H1 (cell line): Measurements from ENCODE around the gene HK1. TPM values are rescaled to one million over a fixed set of nuclear protein-coding genes. Genes with fewer than 3 reads are reported as not detected.

Experiments used
- CHD1 ChIP-seq: IDR thresholded peaks from 2 replicates; pipeline ENCODE4 v1.6.1; 2012; ENCODE audit warnings: low read depth, low read length, improper control_type of control experiment
- KDM4A ChIP-seq: IDR thresholded peaks from one replicate; pipeline ENCODE4 v1.7.1; 2012; ENCODE audit warnings: low read depth, mild to moderate bottlenecking, moderate library complexity, low read length, inconsistent platforms; ENCODE audit not compliant: severe bottlenecking
- polyA plus RNA-seq, 7 experiments: library from polyadenylated mRNA; depleted of rRNA in 3 of 7; stranded (reverse) in 5 of 7; unstranded in 2 of 7; fragments of >200 nt in 5 of 7; fragments of 200-250 nt in 2 of 7; gene quantifications; 1 replicate in 5 of 7; 2 replicates in 1 of 7; 4 replicates in 1 of 7; pipeline versions ENCODE4 v1.2.1 to v1.2.3, GENCODE V29; 2011 to 2013; ENCODE audit warnings: missing spikeins in 2 of 7, mixed read lengths in 2 of 7
- total RNA-seq: library from RNA; stranded (reverse); fragmentation: NEBNext Ultra II Directional; extraction: Animal tissue kit (Norgen Biotek cat#: 25700); gene quantifications from 2 replicates; pipeline ENCODE4 v1.2.1, GENCODE V29; 2021

Gene HK1
- total and polyA plus RNA-seq, 2 of the 8 experiments (the other 6 are each of a cell fraction or from before 2014, with no cell fraction given): 55.8 to 247 TPM

DNA sequence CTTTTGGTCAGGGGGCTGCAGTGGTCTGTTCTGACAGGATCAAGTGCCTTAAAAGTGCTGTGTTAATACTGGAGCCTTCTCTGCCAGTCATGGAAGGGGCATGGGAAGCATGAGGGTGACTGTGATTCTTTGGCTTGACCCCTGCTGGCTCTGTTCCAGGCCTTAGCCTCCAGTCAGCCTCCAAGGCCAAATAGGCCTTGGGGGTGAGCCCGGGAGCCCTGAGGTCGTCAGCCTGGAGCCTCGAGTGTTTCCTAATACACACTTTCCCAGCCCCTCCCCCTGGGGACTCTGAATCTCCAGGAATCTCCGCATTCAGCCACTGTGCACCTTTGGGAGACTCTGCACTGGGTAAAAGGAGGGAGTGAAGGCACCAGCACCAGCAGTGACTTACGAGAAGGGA, 48.2 kb upstream of the HK1 start (continued):
- TF ChIP-seq KDM4A: no peak
- TF ChIP-seq CHD1: no peak
